GM23338 (cell line): ENCODE data around the gene OR52I2. TPM values are rescaled to one million over a fixed set of nuclear protein-coding genes. Genes with fewer than 3 reads are reported as not detected.
A peak's percentile ranks its signal among the peaks of the same experiment; 100 is the strongest.

Experiments used
- ATAC-seq: fragments of 200-7000 bp; cut with Tn5 transposase; 3 replicates; pipeline ENCODE4 v1.9.1; 2020
- DNase-seq: peaks from one replicate; pipeline ENCODE4 v3.0.0-alpha.2; 2015; ENCODE audit warnings: low spot score
- H2AFZ ChIP-seq: fragments of 200-600 bp; sonication (generic); 2 replicates; pipeline ENCODE4 v1.8.0; 2016; ENCODE audit warnings: antibody characterized with exemption, mild to moderate bottlenecking, moderate library complexity
- H3F3A ChIP-seq: fragments of 200-600 bp; sonication (generic); replicated peaks from 2 replicates; pipeline ENCODE4 v1.8.0; 2017; ENCODE audit warnings: antibody characterized with exemption, mixed run types, low read depth
- H3K27ac ChIP-seq: fragments of 200-600 bp; sonication (generic); 2 replicates; pipeline ENCODE4 v1.6.1; 2016; ENCODE audit warnings: low read depth
- H3K27me3 ChIP-seq: fragments of 200-600 bp; sonication (generic); 2 replicates; pipeline ENCODE4 v1.8.0; 2016; ENCODE audit warnings: mild to moderate bottlenecking, mixed run types, moderate library complexity; ENCODE audit not compliant: insufficient read depth
- H3K36me3 ChIP-seq: fragments of 200-600 bp; sonication (generic); 2 replicates; pipeline ENCODE4 v1.8.0; 2016; ENCODE audit warnings: mild to moderate bottlenecking; ENCODE audit not compliant: insufficient read depth
- H3K4me1 ChIP-seq: fragments of 200-600 bp; sonication (generic); 2 replicates; pipeline ENCODE4 v1.8.0; 2016; ENCODE audit warnings: mild to moderate bottlenecking, moderate library complexity; ENCODE audit not compliant: insufficient read depth
- H3K4me2 ChIP-seq: fragments of 200-600 bp; sonication (generic); 2 replicates; pipeline ENCODE4 v1.7.1; 2017; ENCODE audit warnings: mixed run types
- H3K4me3 ChIP-seq: fragments of 200-600 bp; sonication (generic); 2 replicates; pipeline ENCODE4 v1.6.1; 2016; ENCODE audit warnings: mixed run types
- H3K79me2 ChIP-seq: fragments of 200-600 bp; sonication (generic); replicated peaks from 2 replicates; pipeline ENCODE4 v1.8.0; 2017; ENCODE audit warnings: mild to moderate bottlenecking; ENCODE audit not compliant: insufficient read depth
- H3K9me2 ChIP-seq: fragments of 200-600 bp; sonication (generic); 2 replicates; pipeline ENCODE4 v1.8.0; 2017; ENCODE audit not compliant: insufficient read depth
- H4K20me1 ChIP-seq: fragments of 200-600 bp; sonication (generic); replicated peaks from 2 replicates; pipeline ENCODE4 v1.8.0; 2017; ENCODE audit warnings: mild to moderate bottlenecking; ENCODE audit not compliant: insufficient read depth
- H3K27ac Mint-ChIP-seq: 2 replicates; pipeline ENCODE4 v1.8.0; 2020; ENCODE audit warnings: inconsistent platforms, mild to moderate bottlenecking, moderate library complexity, mixed read lengths
- H3K27me3 Mint-ChIP-seq: 3 replicates; pipeline ENCODE4 v1.8.0; 2022; ENCODE audit warnings: low read depth, mild to moderate bottlenecking, moderate library complexity, mixed read lengths, inconsistent platforms; ENCODE audit not compliant: insufficient read depth, poor library complexity
- H3K36me3 Mint-ChIP-seq: 3 replicates; pipeline ENCODE4 v1.8.0; 2021; ENCODE audit warnings: low read depth, mild to moderate bottlenecking, inconsistent platforms, moderate library complexity, mixed read lengths
- H3K4me1 Mint-ChIP-seq: 3 replicates; pipeline ENCODE4 v1.8.0; 2020; ENCODE audit warnings: mild to moderate bottlenecking, inconsistent platforms, mixed read lengths
- H3K4me3 Mint-ChIP-seq: 3 replicates; pipeline ENCODE4 v1.8.0; 2021; ENCODE audit warnings: moderate library complexity, mild to moderate bottlenecking, inconsistent platforms, mixed read lengths
- H3K9me3 Mint-ChIP-seq: 3 replicates; pipeline ENCODE4 v1.8.0; 2020; ENCODE audit warnings: moderate library complexity, mild to moderate bottlenecking, inconsistent platforms, mixed read lengths
- CREB1 ChIP-seq: fragments of 250-450 bp; sonication (Bioruptor Pico); IDR thresholded peaks from 2 replicates; pipeline ENCODE4 v1.5.0; 2020; ENCODE audit warnings: low read depth, mild to moderate bottlenecking, moderate library complexity
- EZH2 ChIP-seq: fragments of 200-600 bp; sonication (generic); IDR thresholded peaks from one replicate; pipeline ENCODE4 v1.8.0; 2017; ENCODE audit warnings: antibody characterized with exemption, mild to moderate bottlenecking, low read depth; ENCODE audit not compliant: unreplicated experiment
- JUNB ChIP-seq: IDR thresholded peaks from one replicate; pipeline ENCODE4 v1.6.1; 2016; ENCODE audit warnings: antibody characterized with exemption; ENCODE audit not compliant: unreplicated experiment
- POLR2AphosphoS5 ChIP-seq: IDR thresholded peaks from 2 replicates; pipeline ENCODE4 v1.6.1; 2016; ENCODE audit warnings: antibody characterized with exemption, low read depth
- STAT1 ChIP-seq: IDR thresholded peaks from one replicate; pipeline ENCODE4 v1.6.1; 2016; ENCODE audit warnings: antibody characterized with exemption; ENCODE audit not compliant: unreplicated experiment
- ZNF331 ChIP-seq: fragments of 250-450 bp; sonication (Bioruptor Pico); IDR thresholded peaks from 2 replicates; pipeline ENCODE4 v1.5.0; 2020; ENCODE audit warnings: low read depth, mild to moderate bottlenecking, moderate library complexity
- polyA plus RNA-seq: library from polyadenylated mRNA; unstranded; fragments of >200 nt; fragmentation: Nextera tagmentation; extraction: Ambion mirVana; gene quantifications from 2 replicates; pipeline ENCODE4 v1.2.1, GENCODE V29; 2016
- total RNA-seq: library from RNA; depleted of rRNA; stranded (reverse); fragments of >200 nt; shearing (Covaris generic); gene quantifications from 2 replicates; pipeline ENCODE4 v1.2.3, GENCODE V29; 2014
- TF ChIP-seq, protein P1 (sequence below), 2 experiments: fragments of 200-600 bp in 1 of 2; sonication (generic) in 1 of 2; conservative IDR thresholded peaks; 2 replicates each; pipeline versions ENCODE4 v1.5.1 to v1.6.1; 2016 to 2017; ENCODE audit warnings: antibody characterized with exemption in 2 of 2, low read depth in 2 of 2, mild to moderate bottlenecking in 2 of 2, moderate library complexity in 1 of 2
- TF ChIP-seq, protein P2 (sequence below): IDR thresholded peaks from one replicate; pipeline ENCODE4 v1.6.1; 2018; ENCODE audit warnings: antibody characterized with exemption; ENCODE audit not compliant: unreplicated experiment

OR52I2 gene
- total and polyA plus RNA-seq, 2 experiments from 2014 or later: 0.03 TPM; not detected in 1

DNA sequence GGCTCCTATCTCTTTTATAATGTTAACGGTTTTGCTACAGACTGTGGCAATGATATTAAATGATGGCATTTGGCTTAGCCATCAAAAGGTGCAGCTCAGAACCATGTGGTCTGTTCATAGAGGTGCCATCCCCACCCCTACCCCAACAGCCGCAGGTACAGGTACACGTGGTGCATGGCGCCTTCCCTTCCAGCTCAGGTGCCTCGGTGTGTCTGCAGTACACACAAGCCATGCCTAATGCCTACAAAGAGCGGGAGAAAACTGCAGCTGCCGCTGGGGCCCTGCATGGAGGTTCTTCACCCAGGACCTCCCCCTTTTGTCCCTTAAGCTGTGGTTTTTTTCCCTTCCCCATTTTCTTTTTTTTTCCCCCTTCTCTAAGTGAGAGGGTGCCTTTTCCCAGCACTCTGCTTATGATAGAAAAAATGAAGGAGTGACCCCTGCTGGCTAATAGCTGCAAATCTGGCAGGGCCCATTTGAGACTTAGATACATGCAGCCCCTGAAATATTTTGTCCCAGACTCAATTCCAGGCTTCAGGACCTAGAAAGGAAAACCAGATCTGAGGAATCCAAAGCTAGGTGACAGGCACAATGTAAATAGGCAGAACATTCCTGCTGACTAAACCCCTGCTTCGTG, 30.1 kb upstream of the OR52I2 start:
- Histone ChIP-seq H3K4me1 (no peaks in the 10 kb centered on the region), H3F3A (no peaks in the 10 kb centered on the region), H3K27me3 (no peaks in the 10 kb centered on the region), H3K27ac (no peak overlapping the region), H3K4me2 (no peak overlapping the region), H3K9me2 (peaks cover 7% of the 10 kb centered on the region; the same call in 1 of the 2 replicates), H2AFZ (peak overlapping the region; percentile 39; the same call in 1 of the 2 replicates), H3K79me2 (no peaks in the 10 kb centered on the region), H3K4me3 (no peak overlapping the region), H3K36me3 (no peaks in the 10 kb centered on the region), H4K20me1 (no peaks in the 10 kb centered on the region)
- H3K4me3 Mint-ChIP-seq: no peak overlapping the region
- H3K9me3 Mint-ChIP-seq: peaks cover 14% of the 10 kb centered on the region
- no peaks in the 10 kb centered on the region for H3K36me3 Mint-ChIP-seq
- peak; percentile 64 for DNase-seq
- ATAC-seq: peak; percentile 82
- no peak for TF ChIP-seq CREB1 (CRISPR knock-in tag)
- TF ChIP-seq, protein P1, sequence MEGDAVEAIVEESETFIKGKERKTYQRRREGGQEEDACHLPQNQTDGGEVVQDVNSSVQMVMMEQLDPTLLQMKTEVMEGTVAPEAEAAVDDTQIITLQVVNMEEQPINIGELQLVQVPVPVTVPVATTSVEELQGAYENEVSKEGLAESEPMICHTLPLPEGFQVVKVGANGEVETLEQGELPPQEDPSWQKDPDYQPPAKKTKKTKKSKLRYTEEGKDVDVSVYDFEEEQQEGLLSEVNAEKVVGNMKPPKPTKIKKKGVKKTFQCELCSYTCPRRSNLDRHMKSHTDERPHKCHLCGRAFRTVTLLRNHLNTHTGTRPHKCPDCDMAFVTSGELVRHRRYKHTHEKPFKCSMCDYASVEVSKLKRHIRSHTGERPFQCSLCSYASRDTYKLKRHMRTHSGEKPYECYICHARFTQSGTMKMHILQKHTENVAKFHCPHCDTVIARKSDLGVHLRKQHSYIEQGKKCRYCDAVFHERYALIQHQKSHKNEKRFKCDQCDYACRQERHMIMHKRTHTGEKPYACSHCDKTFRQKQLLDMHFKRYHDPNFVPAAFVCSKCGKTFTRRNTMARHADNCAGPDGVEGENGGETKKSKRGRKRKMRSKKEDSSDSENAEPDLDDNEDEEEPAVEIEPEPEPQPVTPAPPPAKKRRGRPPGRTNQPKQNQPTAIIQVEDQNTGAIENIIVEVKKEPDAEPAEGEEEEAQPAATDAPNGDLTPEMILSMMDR (conservative IDR thresholded peaks at IDR 0.05; ENCODE audit: low read depth in 2 of 2): peak; percentile 55 to 64
- no peak overlapping the region for H3K27ac Mint-ChIP-seq
- no peaks in the 10 kb centered on the region for H3K4me1 Mint-ChIP-seq
- H3K27me3 Mint-ChIP-seq: peaks cover 5% of the 10 kb centered on the region

DNA sequence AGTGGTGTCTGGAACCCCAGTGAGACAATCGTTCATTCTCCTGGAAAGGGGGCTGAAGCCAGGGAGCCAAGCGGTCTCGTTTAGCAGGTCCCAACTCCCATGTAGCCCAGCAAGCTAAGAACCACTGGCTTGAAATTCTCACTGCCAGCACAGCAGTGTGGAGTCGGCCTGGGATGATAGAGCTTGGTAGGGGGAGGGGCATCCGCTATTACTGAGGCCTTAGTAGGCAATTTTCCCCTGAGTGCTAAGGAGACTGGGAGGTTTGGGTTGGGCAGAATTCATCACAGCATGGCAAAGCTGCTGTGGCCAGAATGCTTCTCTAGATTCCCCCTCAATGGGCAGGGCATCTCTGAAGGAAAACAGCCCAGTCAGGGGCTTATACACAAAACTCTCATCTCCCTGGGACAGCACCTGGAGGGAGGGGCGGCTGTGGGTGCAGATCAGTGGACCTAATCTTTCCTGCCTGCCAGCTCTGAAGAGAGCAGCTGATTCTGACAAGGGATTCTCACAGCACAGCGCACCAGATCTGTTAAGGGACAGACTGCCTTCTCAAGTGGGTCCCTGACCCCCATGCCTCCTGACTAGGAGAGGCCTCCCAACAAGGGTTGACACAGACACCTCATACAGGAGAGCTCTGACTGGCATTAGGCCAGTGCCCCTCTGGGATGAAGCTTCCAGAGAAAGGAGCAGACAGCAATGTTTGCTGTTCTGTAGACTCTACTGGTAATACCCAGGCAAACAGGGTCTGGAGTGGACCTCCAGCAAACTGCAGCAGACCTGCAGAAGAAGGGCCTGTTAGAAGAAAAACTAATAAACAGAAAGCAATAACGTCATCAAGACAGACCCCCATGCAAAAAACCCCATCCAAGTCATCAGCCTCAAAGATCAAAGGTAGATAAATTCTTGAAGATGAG, 21.8 kb upstream of the OR52I2 start:
- peak overlapping the region; percentile 74 for H2AFZ ChIP-seq
- H3F3A ChIP-seq: no peaks in the 10 kb centered on the region
- no peak overlapping the region for H3K4me3 Mint-ChIP-seq
- H4K20me1 ChIP-seq: no peaks in the 10 kb centered on the region
- H3K9me3 Mint-ChIP-seq: peaks cover 19% of the 10 kb centered on the region; the same call in 2 of the 3 replicates
- no peaks in the 10 kb centered on the region for H3K79me2 ChIP-seq
- no peak overlapping the region for H3K4me2 ChIP-seq
- peaks cover 3% of the 10 kb centered on the region for H3K27me3 Mint-ChIP-seq
- peaks cover 18% of the 10 kb centered on the region; the same call in 2 of the 3 replicates for H3K4me1 Mint-ChIP-seq
- 0 out of 2 replicates have a peak, but pooled peaks cover 3% of the 10 kb centered on the region for H3K4me1 ChIP-seq
- no peaks in the 10 kb centered on the region for H3K27me3 ChIP-seq
- ATAC-seq: peak; percentile 45; the same call in 2 of the 3 replicates
- no peaks in the 10 kb centered on the region for H3K36me3 ChIP-seq
- DNase-seq: peak; percentile 17
- no peak overlapping the region for H3K27ac ChIP-seq
- H3K36me3 Mint-ChIP-seq: peaks cover 4% of the 10 kb centered on the region; the same call in 1 of the 3 replicates
- H3K27ac Mint-ChIP-seq: no peak overlapping the region
- no peak overlapping the region for H3K4me3 ChIP-seq
- peaks cover 19% of the 10 kb centered on the region for H3K9me2 ChIP-seq
- TF ChIP-seq JUNB: no peak
- TF ChIP-seq EZH2: no peak
- TF ChIP-seq, protein P2, sequence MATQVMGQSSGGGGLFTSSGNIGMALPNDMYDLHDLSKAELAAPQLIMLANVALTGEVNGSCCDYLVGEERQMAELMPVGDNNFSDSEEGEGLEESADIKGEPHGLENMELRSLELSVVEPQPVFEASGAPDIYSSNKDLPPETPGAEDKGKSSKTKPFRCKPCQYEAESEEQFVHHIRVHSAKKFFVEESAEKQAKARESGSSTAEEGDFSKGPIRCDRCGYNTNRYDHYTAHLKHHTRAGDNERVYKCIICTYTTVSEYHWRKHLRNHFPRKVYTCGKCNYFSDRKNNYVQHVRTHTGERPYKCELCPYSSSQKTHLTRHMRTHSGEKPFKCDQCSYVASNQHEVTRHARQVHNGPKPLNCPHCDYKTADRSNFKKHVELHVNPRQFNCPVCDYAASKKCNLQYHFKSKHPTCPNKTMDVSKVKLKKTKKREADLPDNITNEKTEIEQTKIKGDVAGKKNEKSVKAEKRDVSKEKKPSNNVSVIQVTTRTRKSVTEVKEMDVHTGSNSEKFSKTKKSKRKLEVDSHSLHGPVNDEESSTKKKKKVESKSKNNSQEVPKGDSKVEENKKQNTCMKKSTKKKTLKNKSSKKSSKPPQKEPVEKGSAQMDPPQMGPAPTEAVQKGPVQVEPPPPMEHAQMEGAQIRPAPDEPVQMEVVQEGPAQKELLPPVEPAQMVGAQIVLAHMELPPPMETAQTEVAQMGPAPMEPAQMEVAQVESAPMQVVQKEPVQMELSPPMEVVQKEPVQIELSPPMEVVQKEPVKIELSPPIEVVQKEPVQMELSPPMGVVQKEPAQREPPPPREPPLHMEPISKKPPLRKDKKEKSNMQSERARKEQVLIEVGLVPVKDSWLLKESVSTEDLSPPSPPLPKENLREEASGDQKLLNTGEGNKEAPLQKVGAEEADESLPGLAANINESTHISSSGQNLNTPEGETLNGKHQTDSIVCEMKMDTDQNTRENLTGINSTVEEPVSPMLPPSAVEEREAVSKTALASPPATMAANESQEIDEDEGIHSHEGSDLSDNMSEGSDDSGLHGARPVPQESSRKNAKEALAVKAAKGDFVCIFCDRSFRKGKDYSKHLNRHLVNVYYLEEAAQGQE: no peak
- TF ChIP-seq STAT1: no peak
- no peak for TF ChIP-seq ZNF331
- no peak for TF ChIP-seq POLR2AphosphoS5
